Lower leg skin (tissue), 4 donors: ENCODE measurements around the gene PDE9A. TPM values are rescaled to one million over a fixed set of nuclear protein-coding genes. Genes with fewer than 3 reads are reported as not detected.

ENCODE experiments used
- DNase-seq, 2 donors: peaks; one replicate each; pipeline ENCODE4 v3.0.0-alpha.2; 2019; ENCODE audit warnings: low spot score in 2 of 2
- H3K4me3 ChIP-seq: fragments of 200-600 bp; sonication (generic); 2 replicates; pipeline ENCODE4 v1.5.1; 2017; ENCODE audit warnings: mild to moderate bottlenecking, low read depth; ENCODE audit not compliant: poor library complexity, severe bottlenecking
- POLR2A ChIP-seq, 2 donors: fragments of 450-650 bp; IDR thresholded peaks; one replicate each; pipeline ENCODE4 v1.6.1; 2016 to 2017; ENCODE audit warnings: antibody characterized with exemption in 2 of 2, mild to moderate bottlenecking in 1 of 2, moderate library complexity in 1 of 2
- WGBS, 2 donors: methylation state at CpG; one replicate each; pipeline ENCODE4 v1.1.5; 2018; 5-methylcytosine and 5-hydroxymethylcytosine counted together
- intact Hi-C: fragments of 100-400 bp; cut with DNase I; formaldehyde crosslinking; loops from one replicate; pipeline ENCODE4 v1.15.0; 2023; ENCODE audit warnings: low total_unique reads
- total RNA-seq, 4 donors: library from RNA; depleted of rRNA; stranded (reverse); fragments of >200 nt; gene quantifications; one replicate each; pipeline ENCODE4 v1.1.0, GENCODE V29; 2016
- TF ChIP-seq, protein P1 (sequence below), 3 donors: fragments of 450-650 bp; IDR thresholded peaks; one replicate each; pipeline ENCODE4 v1.5.1; 2016; ENCODE audit warnings: antibody characterized with exemption in 3 of 3, mild to moderate bottlenecking in 3 of 3, moderate library complexity in 2 of 3

The PDE9A gene
- 10 to 100 TPM in 2 of 4 donors, 1 to 10 TPM in 2; 2.1 to 16.3 (median 9.0) TPM for total RNA-seq

DNA sequence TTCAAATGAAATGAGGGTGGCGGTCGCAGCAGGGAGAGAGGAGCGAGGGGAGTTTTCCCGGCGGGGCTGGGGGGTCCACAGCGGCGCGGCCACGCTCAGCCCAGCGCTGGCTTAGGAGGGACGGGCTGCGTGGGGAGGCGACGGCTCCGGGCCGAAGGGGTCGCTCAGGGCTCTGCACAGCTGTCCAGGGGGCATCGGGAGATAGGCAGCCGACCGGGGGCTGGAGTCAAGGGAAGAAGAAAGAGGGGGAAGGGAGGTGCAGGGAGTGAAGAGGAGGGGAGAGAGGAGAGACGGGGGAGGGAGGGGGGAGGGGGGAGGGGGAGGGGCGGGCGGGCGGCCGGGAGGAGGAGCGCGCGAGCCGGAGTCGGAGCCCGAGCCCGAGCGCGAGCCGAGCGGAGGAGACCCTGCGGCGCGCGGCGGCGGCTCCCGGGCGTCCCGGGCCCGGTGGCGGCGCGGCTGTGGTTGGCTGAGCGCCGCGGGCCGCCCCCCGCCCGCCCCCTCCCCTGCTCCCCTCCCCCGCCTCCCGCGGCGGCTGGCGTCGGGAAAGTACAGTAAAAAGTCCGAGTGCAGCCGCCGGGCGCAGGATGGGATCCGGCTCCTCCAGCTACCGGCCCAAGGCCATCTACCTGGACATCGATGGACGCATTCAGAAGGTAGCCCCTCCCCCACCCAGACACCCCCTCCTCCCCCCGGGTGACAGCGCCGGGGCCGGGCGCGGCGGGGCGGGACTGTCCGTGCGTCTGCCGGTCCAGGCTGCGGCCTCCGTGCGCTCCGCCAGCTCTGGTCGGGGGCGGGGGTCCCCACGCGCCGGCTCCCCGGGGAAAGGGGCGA, at the start of gene PDE9A:
Gene PDE9A (plus strand): TSS at position 391 of the 831 bp plus-strand sequence. CDS start 194 bp downstream, at position 585.
- H3K4me3 ChIP-seq, result peak within 1 kb of the TSS; percentile 8
- no peak for DNase-seq
- WGBS, 2 donors, result 1% methylated on average over 31 to 36 of the region's 91 CpGs
- intact Hi-C loops, result no loop called here
- TF ChIP-seq, protein P1, sequence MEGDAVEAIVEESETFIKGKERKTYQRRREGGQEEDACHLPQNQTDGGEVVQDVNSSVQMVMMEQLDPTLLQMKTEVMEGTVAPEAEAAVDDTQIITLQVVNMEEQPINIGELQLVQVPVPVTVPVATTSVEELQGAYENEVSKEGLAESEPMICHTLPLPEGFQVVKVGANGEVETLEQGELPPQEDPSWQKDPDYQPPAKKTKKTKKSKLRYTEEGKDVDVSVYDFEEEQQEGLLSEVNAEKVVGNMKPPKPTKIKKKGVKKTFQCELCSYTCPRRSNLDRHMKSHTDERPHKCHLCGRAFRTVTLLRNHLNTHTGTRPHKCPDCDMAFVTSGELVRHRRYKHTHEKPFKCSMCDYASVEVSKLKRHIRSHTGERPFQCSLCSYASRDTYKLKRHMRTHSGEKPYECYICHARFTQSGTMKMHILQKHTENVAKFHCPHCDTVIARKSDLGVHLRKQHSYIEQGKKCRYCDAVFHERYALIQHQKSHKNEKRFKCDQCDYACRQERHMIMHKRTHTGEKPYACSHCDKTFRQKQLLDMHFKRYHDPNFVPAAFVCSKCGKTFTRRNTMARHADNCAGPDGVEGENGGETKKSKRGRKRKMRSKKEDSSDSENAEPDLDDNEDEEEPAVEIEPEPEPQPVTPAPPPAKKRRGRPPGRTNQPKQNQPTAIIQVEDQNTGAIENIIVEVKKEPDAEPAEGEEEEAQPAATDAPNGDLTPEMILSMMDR (IDR thresholded peaks at IDR 0.05), result no peak
- no peak for TF ChIP-seq POLR2A (IDR thresholded peaks at IDR 0.05)

DNA sequence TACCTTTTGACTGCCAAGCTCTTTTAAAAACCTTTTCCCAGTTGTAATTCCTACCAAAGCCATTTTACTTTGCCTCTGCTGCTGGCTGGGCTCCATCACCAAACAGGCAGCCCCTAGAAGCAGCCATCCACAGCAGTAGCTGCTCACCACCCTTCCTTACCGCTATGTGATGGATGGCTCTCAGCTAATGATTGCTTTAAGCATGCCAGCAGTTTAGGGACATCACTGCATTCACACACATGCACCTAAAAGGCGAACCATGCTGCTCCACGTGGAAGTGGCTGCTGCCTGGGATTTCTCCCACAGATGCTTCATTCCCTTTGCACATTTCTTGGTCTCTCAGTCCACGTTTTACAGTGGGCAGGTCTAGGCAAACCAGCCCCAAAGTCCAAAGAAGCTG, 46.3 kb upstream of the PDE9A start:
- 64 to 69% methylated on average over 4 of the region's 4 CpGs for WGBS, 2 donors
- H3K4me3 ChIP-seq, result no peak overlapping the region
- TF ChIP-seq POLR2A (IDR thresholded peaks at IDR 0.05), result no peak
- TF ChIP-seq, protein P1 (IDR thresholded peaks at IDR 0.05), result no peak
- peak in 1 of 2 donors; percentile 28 for DNase-seq
- intact Hi-C loops, result no loop called here

DNA sequence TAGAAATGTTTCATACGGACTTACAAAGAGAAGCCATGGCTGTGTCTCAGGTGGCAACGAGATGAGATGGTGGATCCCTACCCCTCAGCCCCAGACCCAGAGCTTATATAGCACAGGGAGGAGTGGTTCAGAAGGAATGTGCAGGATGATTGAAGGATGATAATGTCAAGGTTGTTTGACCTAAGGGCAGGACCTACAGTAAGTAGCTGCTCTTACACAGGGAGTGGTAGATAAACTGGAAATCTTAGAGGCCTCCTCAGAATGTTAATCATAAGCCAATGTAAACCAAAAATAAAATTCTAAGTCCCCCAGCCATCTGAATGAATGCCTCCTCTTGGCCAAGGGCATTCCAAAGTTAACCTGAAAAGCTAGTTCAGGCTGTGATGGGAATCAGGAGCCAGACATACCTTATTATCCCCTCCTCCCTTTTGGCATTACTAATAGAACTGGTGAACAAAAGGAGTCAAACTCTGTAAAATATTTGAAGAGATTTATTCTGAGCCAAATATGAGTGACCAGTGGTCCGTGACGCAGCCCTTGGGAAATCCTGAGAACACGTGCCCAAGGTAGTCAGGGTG, 45.8 kb upstream of the PDE9A start:
- intact Hi-C loops, result no loop called here
- no peak overlapping the region for H3K4me3 ChIP-seq
- WGBS, 2 donors, result 69 to 86% methylated on average over 5 of the region's 5 CpGs
- TF ChIP-seq POLR2A (IDR thresholded peaks at IDR 0.05), result no peak
- TF ChIP-seq, protein P1 (IDR thresholded peaks at IDR 0.05), result no peak
- DNase-seq, result no peak

DNA sequence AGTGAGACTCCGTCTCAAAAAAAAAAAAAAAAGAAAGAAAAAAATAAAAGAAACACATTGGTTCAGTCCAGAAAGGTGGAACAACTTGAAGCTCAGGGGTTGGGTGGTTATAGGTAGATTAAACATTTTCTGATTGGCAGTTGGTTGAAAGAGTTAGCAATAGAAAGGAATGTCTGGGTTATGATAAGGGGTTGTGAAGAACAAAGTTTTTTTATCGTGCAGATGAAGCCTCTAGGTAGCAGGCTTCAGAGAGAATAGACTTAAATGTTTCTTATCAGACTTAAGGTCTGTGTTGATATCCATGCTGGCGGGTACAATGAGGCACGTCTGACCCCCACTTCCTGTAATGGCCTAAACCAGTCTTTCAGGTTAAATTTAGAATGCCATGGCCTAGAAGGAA, 45.0 kb upstream of the PDE9A start:
- H3K4me3 ChIP-seq, result no peak overlapping the region
- no peak for DNase-seq
- intact Hi-C loops, result no loop called here
- TF ChIP-seq, protein P1 (IDR thresholded peaks at IDR 0.05), result no peak
- no peak for TF ChIP-seq POLR2A (IDR thresholded peaks at IDR 0.05)
- 68 to 83% methylated on average over 4 of the region's 4 CpGs for WGBS, 2 donors

DNA sequence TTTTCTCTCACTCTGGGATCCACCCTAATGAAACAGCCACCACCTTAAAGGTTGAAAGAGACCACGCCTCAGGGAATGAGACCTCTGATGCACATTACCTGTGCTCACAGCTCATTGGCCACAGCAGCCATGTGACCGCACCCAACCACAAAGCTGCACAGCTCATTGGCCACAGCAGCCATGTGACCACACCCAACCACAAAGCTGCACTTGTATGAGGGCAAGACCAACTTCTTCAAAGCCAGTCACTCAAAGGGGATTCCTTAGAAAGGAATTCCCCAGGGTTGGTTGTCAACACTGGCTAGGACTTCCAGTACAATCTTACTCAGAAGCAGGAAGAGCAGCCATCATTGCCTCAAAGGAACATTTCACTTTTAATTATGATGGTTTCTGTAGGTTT, 43.6 kb upstream of the PDE9A start:
- 90 to 100% methylated on average over 2 of the region's 2 CpGs for WGBS, 2 donors
- TF ChIP-seq, protein P1 (IDR thresholded peaks at IDR 0.05), result no peak
- no peak for TF ChIP-seq POLR2A (IDR thresholded peaks at IDR 0.05)
- no peak overlapping the region for H3K4me3 ChIP-seq
- DNase-seq, result peak in 1 of 2 donors; percentile 49
- intact Hi-C loops, result no loop called here
